PC-3 (cell line): ENCODE data around the gene NPAS4.

Source experiments
- CTCF ChIP-seq: fragments of 300-600 bp; sonication (generic); conservative IDR thresholded peaks from 2 replicates; pipeline ENCODE4 v1.5.1; 2017; ENCODE audit warnings: antibody characterized with exemption, low read depth, mild to moderate bottlenecking, low read length
- EZH2 ChIP-seq: fragments of 300-600 bp; sonication (generic); IDR thresholded peaks from one replicate; pipeline ENCODE4 v1.6.1; 2017; ENCODE audit warnings: antibody characterized with exemption, mild to moderate bottlenecking, low read length; ENCODE audit not compliant: unreplicated experiment

GRCh38 chr11:66473167-66473566 lies 52.3 kb downstream of the NPAS4 start:
- no peak for TF ChIP-seq CTCF
- no peak for TF ChIP-seq EZH2
